Small intestine (tissue), 7 donors: Measurements from ENCODE around the gene SDF4. TPM values are rescaled to one million over a fixed set of nuclear protein-coding genes. Genes with fewer than 3 reads are reported as not detected.

Experiments used
- DNase-seq, 2 donors: peaks; one replicate each; pipeline versions ENCODE4 v3.0.0 to v3.0.0-alpha.2; 2013
- FAIRE-seq: peaks from 2 replicates; lab custom pipeline; 2012; peaks lifted over from hg19 to GRCh38; lab: Jason Lieb, UNC
- H3K27ac ChIP-seq, 3 donors: one replicate each; pipeline ENCODE4 v1.5.1; 2013; ENCODE audit warnings: low read length in 2 of 3, mild to moderate bottlenecking in 2 of 3, control low read depth in 1 of 3, inconsistent platforms in 1 of 3, low read depth in 1 of 3, moderate library complexity in 1 of 3
- H3K27me3 ChIP-seq, 3 donors: one replicate each; pipeline ENCODE4 v1.6.1; 2013; ENCODE audit warnings: low read length in 3 of 3, inconsistent platforms in 1 of 3; ENCODE audit not compliant: control insufficient read depth in 3 of 3, insufficient read depth in 3 of 3
- H3K36me3 ChIP-seq, 3 donors: one replicate each; pipeline ENCODE4 v1.6.1; 2013; ENCODE audit warnings: low read length in 3 of 3, inconsistent platforms in 1 of 3, low read depth in 1 of 3, mild to moderate bottlenecking in 1 of 3, moderate library complexity in 1 of 3; ENCODE audit not compliant: control insufficient read depth in 3 of 3, insufficient read depth in 2 of 3
- H3K4me1 ChIP-seq, 3 donors: one replicate each; pipeline ENCODE4 v1.6.1; 2013; ENCODE audit warnings: low read length in 2 of 3, inconsistent platforms in 1 of 3, low read depth in 1 of 3, mild to moderate bottlenecking in 1 of 3, moderate library complexity in 1 of 3; ENCODE audit not compliant: control insufficient read depth in 3 of 3, insufficient read depth in 2 of 3
- H3K4me3 ChIP-seq, 3 donors: one replicate each; pipeline ENCODE4 v1.5.1; 2013; ENCODE audit warnings: low read length in 3 of 3, control low read depth in 1 of 3, inconsistent platforms in 1 of 3, low read depth in 1 of 3, mild to moderate bottlenecking in 1 of 3, moderate library complexity in 1 of 3
- H3K9me3 ChIP-seq, 2 donors: one replicate each; pipeline ENCODE4 v1.6.1; 2013; ENCODE audit warnings: low read depth in 1 of 2, low read length in 1 of 2; ENCODE audit not compliant: control insufficient read depth in 2 of 2, insufficient read depth in 1 of 2
- WGBS, 3 donors: extraction: QIAGEN DNeasy Blood & Tissue Kit; methylation state at CpG; one replicate each; pipeline ENCODE4 v1.1.7; 2013; 5-methylcytosine and 5-hydroxymethylcytosine counted together
- polyA plus RNA-seq, 4 donors: library from polyadenylated mRNA; stranded (reverse) in 3 of 4; unstranded in 1 of 4; fragments of 200-250 nt in 3 of 4; fragments of 120-200 nt in 1 of 4; gene quantifications; one replicate each; pipeline versions ENCODE4 v1.2.1 to v1.2.3, GENCODE V29; 2013
- donor health status: healthy with polysubstance abuse.
- donor health status: control.
- donor health status: control.
- donor health status: Bipolar disorder and iron deficiency.
- donor health status: healthy.

The SDF4 gene
- polyA plus RNA-seq, 4 donors, result 91.2 to 190 (median 151) TPM

GRCh38 chr1:1191734-1192133 lies 40.1 kb downstream of the SDF4 start:
- Histone ChIP-seq H3K27ac (no peak overlapping the region), H3K4me1 (no peaks in the 10 kb centered on the region), H3K36me3 (no peaks in the 10 kb centered on the region), H3K9me3 (peaks cover 0 to 13% of the 10 kb centered on the region in 2 donors), H3K4me3 (no peak overlapping the region), H3K27me3 (peaks cover 0 to 1% (median 0%) of the 10 kb centered on the region in 3 donors)
- DNase-seq, result no peak
- WGBS, 3 donors, result 84 to 94% (median 90%) methylated on average over 11 of the region's 11 CpGs
- no peak for FAIRE-seq

GRCh38 chr1:1189111-1189510 lies 42.7 kb downstream of the SDF4 start:
- 72 to 83% (median 72%) methylated on average over 5 of the region's 5 CpGs for WGBS, 3 donors
- FAIRE-seq, result no peak

GRCh38 chr1:1187938-1188337 lies 43.9 kb downstream of the SDF4 start:
- Histone ChIP-seq H3K27ac (no peak overlapping the region), H3K9me3 (peaks cover 0 to 4% of the 10 kb centered on the region in 2 donors), H3K4me1 (no peaks in the 10 kb centered on the region), H3K27me3 (no peaks in the 10 kb centered on the region), H3K4me3 (no peak overlapping the region), H3K36me3 (no peaks in the 10 kb centered on the region)
- FAIRE-seq, result no peak
- DNase-seq, result no peak

More at GRCh38 chr1:1189111-1189510, 42.7 kb downstream of the SDF4 start:
- Histone ChIP-seq H3K9me3 (peaks cover 0 to 4% of the 10 kb centered on the region in 2 donors), H3K36me3 (no peaks in the 10 kb centered on the region), H3K27ac (no peak overlapping the region), H3K27me3 (peaks cover 0 to 1% (median 0%) of the 10 kb centered on the region in 3 donors), H3K4me1 (no peaks in the 10 kb centered on the region), H3K4me3 (no peak overlapping the region)
- DNase-seq, result no peak

GRCh38 chr1:1185101-1185765 lies 46.6 kb downstream of the SDF4 start:
- WGBS, 3 donors, result 83 to 88% (median 87%) methylated on average over 31 of the region's 31 CpGs
- H3K27ac ChIP-seq, result no peak overlapping the region
- no peaks in the 10 kb centered on the region for H3K27me3 ChIP-seq
- DNase-seq, result no peak
- no peak for FAIRE-seq
- no peaks in the 10 kb centered on the region for H3K36me3 ChIP-seq
- no peak overlapping the region for H3K4me3 ChIP-seq
- no peaks in the 10 kb centered on the region for H3K4me1 ChIP-seq
- H3K9me3 ChIP-seq, result no peaks in the 10 kb centered on the region

GRCh38 chr1:1183833-1184775 lies 47.7 kb downstream of the SDF4 start:
- Histone ChIP-seq H3K4me3 (no peak overlapping the region), H3K27ac (no peak overlapping the region), H3K4me1 (no peaks in the 10 kb centered on the region), H3K9me3 (no peaks in the 10 kb centered on the region), H3K36me3 (peaks cover 0 to 2% (median 0%) of the 10 kb centered on the region in 3 donors), H3K27me3 (peaks cover 0 to 3% (median 0%) of the 10 kb centered on the region in 3 donors)
- FAIRE-seq (no peak), DNase-seq (no peak)
- WGBS, 3 donors, result 79 to 85% (median 81%) methylated on average over 30 to 33 of the region's 33 CpGs

GRCh38 chr1:1183221-1183747 lies 48.5 kb downstream of the SDF4 start:
- Histone ChIP-seq H3K4me1 (no peaks in the 10 kb centered on the region), H3K27me3 (peaks cover 0 to 3% (median 0%) of the 10 kb centered on the region in 3 donors), H3K36me3 (peaks cover 0 to 6% (median 0%) of the 10 kb centered on the region in 3 donors), H3K4me3 (no peak overlapping the region), H3K27ac (no peak overlapping the region), H3K9me3 (no peaks in the 10 kb centered on the region)
- 75 to 82% (median 76%) methylated on average over 19 to 21 of the region's 21 CpGs for WGBS, 3 donors
- DNase-seq (no peak), FAIRE-seq (no peak)

- Histone ChIP-seq H3K9me3 (no peaks in the 10 kb centered on the region), H3K36me3 (peaks cover 0 to 6% (median 0%) of the 10 kb centered on the region in 3 donors), H3K27me3 (peaks cover 0 to 3% (median 3%) of the 10 kb centered on the region in 3 donors), H3K27ac (no peak overlapping the region), H3K4me3 (no peak overlapping the region), H3K4me1 (no peaks in the 10 kb centered on the region)
- WGBS, 3 donors, result 59 to 81% (median 64%) methylated on average over 30 to 39 of the region's 39 CpGs
- no peak for FAIRE-seq
- no peak for DNase-seq
These were observed 49.1 kb downstream of the SDF4 start for GRCh38 chr1:1182491-1183220.
